ENCODE data around the gene RELL2.

Gene RELL2

DNA sequence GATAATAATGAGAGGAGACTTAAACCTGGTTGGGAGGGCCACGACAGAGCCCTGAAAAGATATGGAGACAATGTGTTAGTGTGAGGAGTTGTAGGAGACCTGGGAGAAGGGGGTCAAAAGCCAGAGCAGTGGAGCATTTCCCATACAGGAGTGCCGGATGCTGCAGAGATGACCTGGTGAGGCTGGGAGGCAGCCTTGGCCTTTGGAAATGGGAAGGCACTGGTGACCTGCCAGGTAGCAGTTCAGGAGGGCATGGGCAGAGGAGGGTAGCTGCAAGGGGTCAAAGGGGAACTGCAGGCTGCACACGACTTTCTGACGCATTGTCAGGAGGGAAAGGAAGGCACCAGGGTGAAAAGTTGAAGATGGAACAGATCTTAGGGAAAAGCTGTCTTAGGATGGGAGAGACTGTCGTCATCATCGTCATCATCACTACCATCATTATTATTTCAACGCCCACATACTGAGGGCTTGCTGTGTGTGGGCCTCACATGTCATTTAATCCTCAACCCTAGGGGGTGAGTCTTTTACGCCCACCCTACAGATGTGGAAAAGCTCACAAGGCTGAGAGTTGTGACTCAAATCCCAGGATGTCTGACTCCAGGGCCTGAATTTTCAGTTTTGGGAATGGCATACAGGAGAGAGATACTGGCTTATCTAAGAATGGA, 31.9 kb downstream of the RELL2 start:
- Histone ChIP-seq H3K36me3 (ENCODE audit: control insufficient read depth in 1 of 2, insufficient read depth in 2 of 2, low read length in 2 of 2) (peaks cover 0 to 16% of the 10 kb centered on the region in 2 donors), H3K9me3 (ENCODE audit: control insufficient read depth in 1 of 2, low read length in 2 of 2) (no peaks in the 10 kb centered on the region), H3K4me3 (ENCODE audit: low read depth in 1 of 2, low read length in 2 of 2) (no peak overlapping the region), H3K4me1 (ENCODE audit: control insufficient read depth in 1 of 2, insufficient read depth in 2 of 2, low read length in 2 of 2) (no peaks in the 10 kb centered on the region), H3K27me3 (ENCODE audit: low read depth, low read length) (no peaks in the 10 kb centered on the region), H3K27ac (ENCODE audit: low read length) (no peak overlapping the region)

- Histone ChIP-seq H3K36me3 (ENCODE audit: control insufficient read depth in 1 of 2, insufficient read depth in 2 of 2, low read length in 2 of 2) (peaks cover 0 to 16% of the 10 kb centered on the region in 2 donors), H3K4me1 (ENCODE audit: control insufficient read depth in 1 of 2, insufficient read depth in 2 of 2, low read length in 2 of 2) (no peaks in the 10 kb centered on the region), H3K4me3 (ENCODE audit: low read depth in 1 of 2, low read length in 2 of 2) (no peak overlapping the region), H3K27ac (ENCODE audit: low read length) (no peak overlapping the region), H3K9me3 (ENCODE audit: control insufficient read depth in 1 of 2, low read length in 2 of 2) (no peaks in the 10 kb centered on the region), H3K27me3 (ENCODE audit: low read depth, low read length) (no peaks in the 10 kb centered on the region)
Observed at GRCh38 chr5:141669520-141669919, 32.7 kb downstream of the RELL2 start.

DNA sequence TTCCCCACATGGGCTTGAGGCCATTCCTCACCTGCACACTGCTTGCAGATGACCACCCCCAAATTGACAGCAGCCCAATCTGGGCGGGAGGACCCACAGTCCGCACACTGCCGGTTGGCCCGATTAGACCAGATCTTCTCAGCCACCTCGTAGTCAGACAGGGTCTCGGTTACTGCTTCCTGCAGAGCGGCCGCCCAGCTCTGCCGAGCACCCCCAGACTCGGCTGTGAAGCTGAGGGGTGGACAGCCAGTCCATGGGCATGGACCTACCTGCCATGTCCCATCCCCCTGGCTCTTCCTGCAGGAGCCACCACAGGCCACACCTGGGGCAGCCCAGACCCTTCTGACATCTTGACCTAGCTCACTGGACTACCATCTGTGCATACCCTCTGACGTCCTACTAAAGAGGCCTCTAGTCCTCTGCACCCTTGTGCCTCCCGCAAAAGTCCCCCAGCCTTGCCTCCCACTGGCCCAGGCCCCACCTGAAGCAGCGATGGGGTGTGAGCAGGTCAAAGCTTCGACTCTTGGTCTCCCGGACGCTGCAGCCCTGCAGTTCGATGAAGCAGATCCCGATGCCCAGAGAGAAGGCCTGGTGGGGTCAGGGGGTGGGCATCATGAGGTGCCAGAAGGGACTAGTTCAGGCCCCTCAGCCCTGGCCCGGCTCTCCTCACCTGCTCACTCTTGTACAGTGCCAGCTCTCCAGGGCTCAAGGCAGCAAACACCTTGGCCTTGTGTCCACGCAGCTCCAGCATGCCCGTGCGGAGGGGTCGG, 35.5 kb downstream of the RELL2 start:
- Histone ChIP-seq H3K27ac (ENCODE audit: low read length) (no peak overlapping the region), H3K36me3 (ENCODE audit: control insufficient read depth in 1 of 2, insufficient read depth in 2 of 2, low read length in 2 of 2) (peaks cover 0 to 16% of the 10 kb centered on the region in 2 donors)

DNA sequence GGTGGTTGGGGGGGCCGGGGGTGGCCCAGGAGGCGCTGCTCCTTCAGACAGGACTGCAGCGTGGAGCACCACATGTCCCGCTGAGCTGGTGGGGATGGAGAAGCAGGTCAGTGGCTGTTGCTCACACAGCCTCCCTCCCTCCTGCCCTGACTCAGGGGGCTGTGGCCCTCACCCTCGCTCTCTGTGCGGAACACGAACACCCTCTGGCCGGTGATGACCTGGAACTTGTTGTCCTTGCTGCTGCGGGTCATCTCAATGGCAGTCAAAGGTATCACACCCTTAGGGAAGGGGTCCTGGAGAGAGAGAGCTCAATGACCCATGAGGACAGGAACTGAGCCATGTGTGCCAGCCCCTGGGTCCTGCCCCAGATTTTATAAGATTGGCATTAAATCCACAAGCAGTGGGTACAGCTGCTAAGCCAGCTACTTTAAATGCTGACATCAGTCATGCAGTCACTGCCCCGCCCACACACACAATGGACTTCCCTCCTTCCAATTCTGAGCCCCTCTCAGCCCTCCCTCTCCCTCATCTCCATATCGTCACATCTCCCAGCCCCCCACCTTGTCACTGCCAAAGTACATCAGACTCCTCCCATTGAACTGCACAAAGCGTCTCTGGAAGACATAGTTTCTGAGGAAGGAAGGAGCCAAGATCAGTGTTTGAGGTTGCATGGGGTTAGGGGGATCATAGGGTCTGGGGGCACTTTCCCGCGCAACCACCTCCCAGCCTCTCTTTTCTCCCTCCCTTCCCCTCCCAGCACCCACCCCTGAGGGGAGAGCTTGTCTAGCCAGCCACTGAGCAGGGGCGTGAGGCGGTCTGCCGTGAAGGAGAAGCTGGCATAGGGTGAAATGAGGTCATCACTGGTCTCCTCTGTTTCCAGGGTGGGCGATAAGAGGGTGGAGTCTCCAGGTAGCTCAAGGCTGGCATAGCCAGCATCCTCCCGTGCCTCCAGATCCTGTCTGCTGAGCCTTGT, 36.3 kb downstream of the RELL2 start:
- Histone ChIP-seq H3K9me3 (ENCODE audit: control insufficient read depth in 1 of 2, low read length in 2 of 2) (no peaks in the 10 kb centered on the region), H3K27me3 (ENCODE audit: low read depth, low read length) (no peaks in the 10 kb centered on the region), H3K36me3 (ENCODE audit: control insufficient read depth in 1 of 2, insufficient read depth in 2 of 2, low read length in 2 of 2) (peaks cover 0 to 16% of the 10 kb centered on the region in 2 donors), H3K4me3 (ENCODE audit: low read depth in 1 of 2, low read length in 2 of 2) (no peak overlapping the region), H3K27ac (ENCODE audit: low read length) (no peak overlapping the region), H3K4me1 (ENCODE audit: control insufficient read depth in 1 of 2, insufficient read depth in 2 of 2, low read length in 2 of 2) (no peaks in the 10 kb centered on the region)

More for the DNA sequence above, 35.5 kb downstream of the RELL2 start:
- H3K27me3 ChIP-seq (ENCODE audit: low read depth, low read length), result no peaks in the 10 kb centered on the region
- H3K4me3 ChIP-seq (ENCODE audit: low read depth in 1 of 2, low read length in 2 of 2), result no peak overlapping the region
- H3K4me1 ChIP-seq (ENCODE audit: control insufficient read depth in 1 of 2, insufficient read depth in 2 of 2, low read length in 2 of 2), result no peaks in the 10 kb centered on the region
- no peaks in the 10 kb centered on the region for H3K9me3 ChIP-seq (ENCODE audit: control insufficient read depth in 1 of 2, low read length in 2 of 2)

GRCh38 chr5:141674747-141675146, 38.0 kb downstream of the RELL2 start:
- Histone ChIP-seq H3K9me3 (ENCODE audit: control insufficient read depth in 1 of 2, low read length in 2 of 2) (no peaks in the 10 kb centered on the region), H3K4me3 (ENCODE audit: low read depth in 1 of 2, low read length in 2 of 2) (no peak overlapping the region), H3K4me1 (ENCODE audit: control insufficient read depth in 1 of 2, insufficient read depth in 2 of 2, low read length in 2 of 2) (no peaks in the 10 kb centered on the region), H3K36me3 (ENCODE audit: control insufficient read depth in 1 of 2, insufficient read depth in 2 of 2, low read length in 2 of 2) (peaks cover 0 to 16% of the 10 kb centered on the region in 2 donors), H3K27me3 (ENCODE audit: low read depth, low read length) (no peaks in the 10 kb centered on the region), H3K27ac (ENCODE audit: low read length) (no peak overlapping the region)

DNA sequence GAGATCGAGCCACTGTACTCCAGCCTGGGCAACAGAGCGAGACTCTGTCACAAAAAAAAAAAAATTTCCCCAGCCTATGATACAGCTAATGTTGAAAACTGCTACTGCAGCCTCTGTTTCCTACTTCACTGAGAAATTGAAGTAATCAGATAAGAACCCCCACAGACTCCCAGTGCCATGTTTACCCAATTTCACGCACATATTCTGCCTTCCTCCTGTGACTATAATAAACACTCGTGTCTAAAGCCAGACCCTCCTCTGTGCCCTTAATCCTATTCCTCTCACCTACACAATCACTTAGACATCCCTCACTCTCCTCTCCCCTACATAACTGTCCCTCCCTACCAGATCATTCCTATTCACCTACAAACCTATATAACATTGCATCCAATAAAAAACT, 38.9 kb downstream of the RELL2 start:
- H3K27me3 ChIP-seq (ENCODE audit: low read depth, low read length), result no peaks in the 10 kb centered on the region
- no peak overlapping the region for H3K27ac ChIP-seq (ENCODE audit: low read length)
- peaks cover 0 to 10% of the 10 kb centered on the region in 2 donors for H3K36me3 ChIP-seq (ENCODE audit: control insufficient read depth in 1 of 2, insufficient read depth in 2 of 2, low read length in 2 of 2)
- no peak overlapping the region for H3K4me3 ChIP-seq (ENCODE audit: low read depth in 1 of 2, low read length in 2 of 2)
- H3K9me3 ChIP-seq (ENCODE audit: control insufficient read depth in 1 of 2, low read length in 2 of 2), result no peaks in the 10 kb centered on the region
- no peaks in the 10 kb centered on the region for H3K4me1 ChIP-seq (ENCODE audit: control insufficient read depth in 1 of 2, insufficient read depth in 2 of 2, low read length in 2 of 2)

GRCh38 chr5:141677415-141677814, 40.6 kb downstream of the RELL2 start:
- Histone ChIP-seq H3K4me3 (ENCODE audit: low read depth in 1 of 2, low read length in 2 of 2) (no peak overlapping the region), H3K27ac (ENCODE audit: low read length) (no peak overlapping the region), H3K27me3 (ENCODE audit: low read depth, low read length) (no peaks in the 10 kb centered on the region), H3K9me3 (ENCODE audit: control insufficient read depth in 1 of 2, low read length in 2 of 2) (no peaks in the 10 kb centered on the region), H3K4me1 (ENCODE audit: control insufficient read depth in 1 of 2, insufficient read depth in 2 of 2, low read length in 2 of 2) (peaks cover 3 to 9% of the 10 kb centered on the region in 2 donors), H3K36me3 (ENCODE audit: control insufficient read depth in 1 of 2, insufficient read depth in 2 of 2, low read length in 2 of 2) (peaks cover 0 to 5% of the 10 kb centered on the region in 2 donors)

DNA sequence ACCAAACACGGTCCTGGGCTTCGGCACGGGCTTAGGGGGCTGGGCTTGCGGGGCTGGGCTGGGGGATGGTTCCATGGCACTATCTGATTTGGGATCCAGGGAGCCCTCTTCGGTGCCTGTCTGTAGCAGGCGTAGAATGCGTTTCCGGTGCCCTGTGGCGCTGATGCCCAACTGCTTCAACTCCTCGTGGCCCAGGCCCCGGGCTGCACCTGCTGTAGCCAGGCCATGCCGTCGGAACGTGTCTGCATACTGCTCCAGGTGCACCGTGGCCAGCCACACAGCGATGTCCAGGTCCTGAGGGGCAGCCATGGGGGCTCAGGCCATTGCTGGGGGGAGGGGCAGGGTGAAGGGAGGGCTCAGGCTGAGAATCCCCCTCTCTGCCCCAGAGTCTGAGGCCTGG, 43.4 kb downstream of the RELL2 start:
- Histone ChIP-seq H3K9me3 (ENCODE audit: control insufficient read depth in 1 of 2, low read length in 2 of 2) (no peaks in the 10 kb centered on the region), H3K27ac (ENCODE audit: low read length) (no peak overlapping the region), H3K36me3 (ENCODE audit: control insufficient read depth in 1 of 2, insufficient read depth in 2 of 2, low read length in 2 of 2) (no peaks in the 10 kb centered on the region), H3K27me3 (ENCODE audit: low read depth, low read length) (no peaks in the 10 kb centered on the region), H3K4me3 (ENCODE audit: low read depth in 1 of 2, low read length in 2 of 2) (no peak overlapping the region), H3K4me1 (ENCODE audit: control insufficient read depth in 1 of 2, insufficient read depth in 2 of 2, low read length in 2 of 2) (peaks cover 3 to 12% of the 10 kb centered on the region in 2 donors)

- Histone ChIP-seq H3K4me1 (ENCODE audit: control insufficient read depth in 1 of 2, insufficient read depth in 2 of 2, low read length in 2 of 2) (peaks cover 3 to 12% of the 10 kb centered on the region in 2 donors), H3K27me3 (ENCODE audit: low read depth, low read length) (no peaks in the 10 kb centered on the region), H3K4me3 (ENCODE audit: low read depth in 1 of 2, low read length in 2 of 2) (peak overlapping the region in 1 of 2 donors; percentile 55), H3K9me3 (ENCODE audit: control insufficient read depth in 1 of 2, low read length in 2 of 2) (no peaks in the 10 kb centered on the region), H3K27ac (ENCODE audit: low read length) (peak overlapping the region; percentile 85), H3K36me3 (ENCODE audit: control insufficient read depth in 1 of 2, insufficient read depth in 2 of 2, low read length in 2 of 2) (no peaks in the 10 kb centered on the region)
Observed at GRCh38 chr5:141680751-141681201, 44.0 kb downstream of the RELL2 start.

GRCh38 chr5:141681295-141681694, 44.5 kb downstream of the RELL2 start:
- H3K4me1 ChIP-seq (ENCODE audit: control insufficient read depth in 1 of 2, insufficient read depth in 2 of 2, low read length in 2 of 2), result peaks cover 3 to 12% of the 10 kb centered on the region in 2 donors
- no peaks in the 10 kb centered on the region for H3K9me3 ChIP-seq (ENCODE audit: control insufficient read depth in 1 of 2, low read length in 2 of 2)
- H3K36me3 ChIP-seq (ENCODE audit: control insufficient read depth in 1 of 2, insufficient read depth in 2 of 2, low read length in 2 of 2), result no peaks in the 10 kb centered on the region
- peak overlapping the region; percentile 85 for H3K27ac ChIP-seq (ENCODE audit: low read length)
- no peaks in the 10 kb centered on the region for H3K27me3 ChIP-seq (ENCODE audit: low read depth, low read length)
- peak overlapping the region; percentile 15 to 55 for H3K4me3 ChIP-seq (ENCODE audit: low read depth in 1 of 2, low read length in 2 of 2)

All from muscle layer of duodenum (tissue), 2 donors.